NB4 (cell line): ENCODE results near the gene PANX1.

Experiments
- DNase-seq: peaks from one replicate; pipeline ENCODE4 v3.0.0; 2010; ENCODE audit warnings: low read depth
- H3K4me3 ChIP-seq: one replicate; pipeline ENCODE4 v1.5.1; 2011; ENCODE audit warnings: mild to moderate bottlenecking, low read depth, low read length, moderate library complexity
- CTCF ChIP-seq: IDR thresholded peaks from one replicate; pipeline ENCODE4 v1.5.1; 2012; ENCODE audit warnings: low read depth, low read length
- MAX ChIP-seq: IDR thresholded peaks from 2 replicates; pipeline ENCODE4 v1.6.1; 2011; ENCODE audit warnings: low read depth, low read length
- MYC ChIP-seq: IDR thresholded peaks from 2 replicates; pipeline ENCODE4 v1.6.1; 2011; ENCODE audit warnings: low read depth, low read length
- POLR2A ChIP-seq: IDR thresholded peaks from 2 replicates; pipeline ENCODE4 v1.6.1; 2011; ENCODE audit warnings: mild to moderate bottlenecking; ENCODE audit not compliant: insufficient read length; ENCODE audit errors: extremely low read depth

PANX1 gene

GRCh38 chr11:94139416-94139815, 10.8 kb downstream of the PANX1 start:
- no peak for DNase-seq

GRCh38 chr11:94140154-94140655, 11.6 kb downstream of the PANX1 start:
- no peak for TF ChIP-seq POLR2A
- TF ChIP-seq MYC, result no peak
- TF ChIP-seq CTCF, result no peak
- TF ChIP-seq MAX, result no peak
- no peak for DNase-seq
- H3K4me3 ChIP-seq, result no peak overlapping the region

More at GRCh38 chr11:94139416-94139815, 10.8 kb downstream of the PANX1 start:
- TF ChIP-seq POLR2A (no peak), CTCF (no peak), MAX (no peak), MYC (no peak)
- H3K4me3 ChIP-seq, result no peak overlapping the region

GRCh38 chr11:94141511-94142307, 13.1 kb downstream of the PANX1 start:
- DNase-seq, result no peak
- no peak for TF ChIP-seq MYC
- TF ChIP-seq CTCF, result no peak
- no peak for TF ChIP-seq MAX
- TF ChIP-seq POLR2A, result no peak
- H3K4me3 ChIP-seq, result no peak overlapping the region

GRCh38 chr11:94142308-94143281, 14.0 kb downstream of the PANX1 start:
- TF ChIP-seq POLR2A (no peak), MAX (no peak), MYC (no peak), CTCF (no peak)
- no peak overlapping the region for H3K4me3 ChIP-seq
- DNase-seq, result no peak

GRCh38 chr11:94144216-94144615, 15.6 kb downstream of the PANX1 start:
- TF ChIP-seq POLR2A (no peak), MAX (no peak), CTCF (no peak), MYC (no peak)
- no peak overlapping the region for H3K4me3 ChIP-seq
- DNase-seq, result no peak
